Activated naive CD8-positive, alpha-beta T cell treated with anti-CD3 and anti-CD28 coated beads, Interleukin-2, amount 50 U/mL, for 24 hours (primary cell): Measurements from ENCODE around the gene SIGLEC5.

Source experiments
- ATAC-seq: fragments of 150-1000 bp; cut with Tn5 transposase; one replicate; pipeline ENCODE4 v1.10.0; 2021
- DNase-seq: peaks from one replicate; pipeline ENCODE4 v3.0.0; 2021
- H3K27ac Mint-ChIP-seq: one replicate; pipeline ENCODE4 v1.8.0; 2021; ENCODE audit warnings: mild to moderate bottlenecking, mixed read lengths
- H3K27me3 Mint-ChIP-seq: one replicate; pipeline ENCODE4 v1.8.0; 2021; ENCODE audit warnings: mixed read lengths
- H3K36me3 Mint-ChIP-seq: one replicate; pipeline ENCODE4 v1.8.0; 2021; ENCODE audit warnings: low read depth, mixed read lengths
- H3K4me1 Mint-ChIP-seq: one replicate; pipeline ENCODE4 v1.8.0; 2021; ENCODE audit warnings: mixed read lengths
- H3K4me3 Mint-ChIP-seq: one replicate; pipeline ENCODE4 v1.8.0; 2021; ENCODE audit warnings: mild to moderate bottlenecking, moderate library complexity, mixed read lengths
- H3K9me3 Mint-ChIP-seq: one replicate; pipeline ENCODE4 v1.8.0; 2021; ENCODE audit warnings: mixed read lengths

The SIGLEC5 gene

GRCh38 chr19:51607077-51607476 is 23.1 kb downstream of the SIGLEC5 start:
- Mint-ChIP-seq H3K27me3 (peaks cover 39% of the 10 kb centered on the region), H3K9me3 (peaks cover 5% of the 10 kb centered on the region), H3K36me3 (peaks cover 3% of the 10 kb centered on the region), H3K4me3 (no peak overlapping the region), H3K27ac (peak overlapping the region; percentile 76), H3K4me1 (peaks cover 32% of the 10 kb centered on the region)
- DNase-seq (peak; percentile 39), ATAC-seq (peak; percentile 84)

DNA sequence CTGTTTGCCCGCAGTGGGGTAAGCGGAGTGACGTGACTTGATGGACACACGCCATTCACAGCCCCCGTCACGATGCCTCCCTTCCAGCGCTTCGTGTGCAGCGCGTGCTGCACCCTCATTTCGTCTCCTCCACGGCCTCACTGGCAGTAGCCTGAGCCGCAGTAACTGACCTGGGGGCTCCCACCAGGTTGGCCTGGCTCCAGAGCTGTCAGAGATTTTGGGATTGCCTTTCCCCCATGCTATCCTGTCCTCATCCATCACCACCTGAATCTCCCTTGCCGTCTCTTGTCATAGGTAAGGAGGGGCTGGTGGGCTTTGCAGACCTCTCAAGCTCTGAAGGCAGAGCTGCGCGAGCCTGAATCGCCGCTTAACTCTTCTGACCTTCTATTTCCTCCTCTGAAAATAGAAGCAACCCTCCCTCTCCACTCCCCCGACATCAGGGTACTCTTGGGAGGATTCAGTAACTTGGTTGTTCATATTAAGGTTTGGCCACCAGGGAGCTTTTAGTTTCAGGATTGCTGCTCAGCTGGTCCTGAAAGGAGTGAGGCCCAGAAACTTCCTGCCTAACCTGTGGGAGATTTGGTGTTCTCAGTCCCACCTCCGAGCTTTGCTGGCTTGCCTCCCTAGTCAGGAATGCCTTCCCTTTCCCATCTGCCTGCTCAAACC is 27.9 kb downstream of the SIGLEC5 start:
- H3K36me3 Mint-ChIP-seq, result no peaks in the 10 kb centered on the region
- H3K27ac Mint-ChIP-seq, result no peak overlapping the region
- DNase-seq (no peak), ATAC-seq (no peak)
- peaks cover under 1% of the 10 kb centered on the region for H3K9me3 Mint-ChIP-seq
- H3K4me3 Mint-ChIP-seq, result no peak overlapping the region
- H3K27me3 Mint-ChIP-seq, result peaks cover 52% of the 10 kb centered on the region
- H3K4me1 Mint-ChIP-seq, result peaks cover 18% of the 10 kb centered on the region

GRCh38 chr19:51600940-51601580 is 29.1 kb downstream of the SIGLEC5 start:
- H3K4me3 Mint-ChIP-seq, result no peak overlapping the region

DNA sequence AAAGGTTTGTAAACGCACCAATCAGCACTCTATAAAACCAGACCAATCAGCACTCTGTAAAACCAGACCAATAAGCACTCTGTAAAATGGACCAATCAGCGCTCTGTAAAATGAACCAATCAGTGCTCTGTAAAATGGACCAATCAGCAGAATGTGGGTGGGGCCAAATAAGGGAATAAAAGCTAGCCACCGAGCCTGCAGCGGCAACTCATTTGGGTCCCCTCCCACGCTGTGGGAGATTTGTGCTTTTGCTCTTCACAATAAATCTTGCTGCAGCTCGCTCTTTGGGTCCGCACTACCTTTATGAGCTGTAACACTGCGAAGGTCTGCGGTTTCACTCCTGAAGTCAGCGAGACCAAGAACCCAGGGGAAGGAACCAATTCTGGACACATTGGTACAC is 31.1 kb downstream of the SIGLEC5 start:
- Mint-ChIP-seq H3K4me3 (no peak overlapping the region), H3K27ac (no peak overlapping the region), H3K36me3 (peaks cover 2% of the 10 kb centered on the region), H3K9me3 (peaks cover 6% of the 10 kb centered on the region), H3K27me3 (peaks cover 46% of the 10 kb centered on the region), H3K4me1 (peaks cover 18% of the 10 kb centered on the region)
- ATAC-seq (no peak), DNase-seq (no peak)

More at GRCh38 chr19:51600940-51601580, 29.1 kb downstream of the SIGLEC5 start:
- Mint-ChIP-seq H3K27me3 (peaks cover 48% of the 10 kb centered on the region), H3K36me3 (no peaks in the 10 kb centered on the region), H3K27ac (no peak overlapping the region), H3K4me1 (peaks cover 6% of the 10 kb centered on the region), H3K9me3 (no peaks in the 10 kb centered on the region)
- ATAC-seq (peak; percentile 50), DNase-seq (no peak)

GRCh38 chr19:51598159-51598915 is 31.9 kb downstream of the SIGLEC5 start:
- H3K4me3 Mint-ChIP-seq, result no peak overlapping the region
- DNase-seq (no peak), ATAC-seq (no peak)
- peaks cover 2% of the 10 kb centered on the region for H3K36me3 Mint-ChIP-seq
- peaks cover 6% of the 10 kb centered on the region for H3K9me3 Mint-ChIP-seq
- H3K4me1 Mint-ChIP-seq, result peaks cover 25% of the 10 kb centered on the region
- no peak overlapping the region for H3K27ac Mint-ChIP-seq
- H3K27me3 Mint-ChIP-seq, result peaks cover 45% of the 10 kb centered on the region

DNA sequence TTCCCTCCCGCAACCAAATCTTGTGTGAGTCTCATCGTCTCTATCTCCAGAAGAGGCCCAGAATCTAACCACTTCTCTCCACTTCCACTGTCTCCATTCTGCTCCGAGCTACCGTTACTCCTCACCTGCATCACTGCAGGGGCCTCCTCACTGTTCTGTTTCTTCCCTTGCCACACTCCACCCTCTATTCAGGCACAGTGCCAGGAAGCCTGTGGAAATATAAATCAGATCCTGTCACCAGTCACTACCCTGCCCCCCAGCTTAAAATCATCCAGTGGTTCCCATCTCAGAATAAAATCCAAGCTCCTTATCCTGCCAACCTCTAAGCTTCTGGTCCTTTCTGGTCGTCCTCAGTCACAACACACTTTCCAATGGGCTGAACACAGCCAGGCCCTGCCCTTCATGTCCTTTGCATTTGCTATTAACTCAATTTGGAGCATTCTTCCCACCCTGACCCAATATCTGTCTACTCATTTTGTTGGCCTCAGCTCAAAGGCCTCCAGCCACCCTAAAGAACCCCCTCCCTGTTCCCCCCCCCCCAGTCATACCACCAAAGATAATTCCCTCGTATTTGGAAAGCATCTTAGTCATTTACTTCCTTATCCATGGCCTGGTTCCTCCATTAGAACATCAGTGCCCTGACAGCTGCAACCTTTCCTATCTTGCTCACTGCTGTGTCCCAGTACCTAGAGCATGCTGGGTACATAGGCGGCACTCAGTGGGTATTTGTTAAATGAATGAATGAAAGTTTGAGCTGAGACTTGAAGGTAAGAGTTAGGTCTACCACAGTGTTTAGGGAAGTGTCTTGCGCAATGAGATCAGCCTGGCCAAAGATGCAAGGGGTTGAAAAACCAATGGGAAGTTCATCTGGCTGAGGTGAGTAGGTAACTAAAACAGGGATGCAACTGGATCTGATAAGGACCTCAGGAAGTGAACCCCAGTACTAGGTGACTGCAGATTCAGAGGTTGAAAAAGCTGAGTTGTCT is 34.7 kb downstream of the SIGLEC5 start:
- peaks cover 20% of the 10 kb centered on the region for H3K4me1 Mint-ChIP-seq
- DNase-seq (no peak), ATAC-seq (no peak)
- H3K9me3 Mint-ChIP-seq, result peaks cover 6% of the 10 kb centered on the region
- H3K27ac Mint-ChIP-seq, result peak overlapping the region; percentile 87
- H3K27me3 Mint-ChIP-seq, result peaks cover 22% of the 10 kb centered on the region
- H3K36me3 Mint-ChIP-seq, result peaks cover 2% of the 10 kb centered on the region
- H3K4me3 Mint-ChIP-seq, result peak overlapping the region; percentile 88

DNA sequence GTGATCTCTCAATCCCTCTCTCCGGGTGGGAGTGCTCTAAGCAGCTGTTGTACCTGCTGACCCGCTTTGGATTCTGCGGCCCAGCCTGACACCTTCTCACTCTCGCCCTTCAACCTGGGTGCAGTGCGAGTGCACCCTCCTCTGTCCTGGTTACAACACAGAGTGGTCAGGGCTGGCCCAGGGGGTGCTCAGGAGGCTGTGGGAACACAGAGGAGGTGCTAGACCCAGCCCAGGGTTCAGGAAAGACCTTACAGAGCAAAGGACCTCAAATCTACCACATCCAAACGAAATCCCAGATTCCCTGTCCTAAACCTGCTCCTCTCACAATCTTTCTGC is 35.5 kb downstream of the SIGLEC5 start:
- peaks cover 6% of the 10 kb centered on the region for H3K9me3 Mint-ChIP-seq
- DNase-seq (no peak), ATAC-seq (no peak)
- H3K27me3 Mint-ChIP-seq, result peaks cover 15% of the 10 kb centered on the region
- H3K4me1 Mint-ChIP-seq, result peaks cover 20% of the 10 kb centered on the region
- peak overlapping the region; percentile 87 for H3K27ac Mint-ChIP-seq
- H3K36me3 Mint-ChIP-seq, result peaks cover 4% of the 10 kb centered on the region
- peak overlapping the region; percentile 88 for H3K4me3 Mint-ChIP-seq

- Mint-ChIP-seq H3K27me3 (peaks cover 10% of the 10 kb centered on the region), H3K27ac (peak overlapping the region; percentile 87), H3K4me1 (peaks cover 20% of the 10 kb centered on the region), H3K36me3 (peaks cover 8% of the 10 kb centered on the region), H3K4me3 (peak overlapping the region; percentile 88), H3K9me3 (peaks cover 10% of the 10 kb centered on the region)
- ATAC-seq (peak; percentile 99), DNase-seq (peak; percentile 95)
Observed at GRCh38 chr19:51593969-51594773, 36.0 kb downstream of the SIGLEC5 start.

GRCh38 chr19:51593138-51593890 is 36.9 kb downstream of the SIGLEC5 start:
- Mint-ChIP-seq H3K4me3 (peak overlapping the region; percentile 88), H3K4me1 (peaks cover 20% of the 10 kb centered on the region), H3K27me3 (peaks cover 7% of the 10 kb centered on the region), H3K36me3 (peaks cover 12% of the 10 kb centered on the region), H3K27ac (no peak overlapping the region), H3K9me3 (peaks cover 14% of the 10 kb centered on the region)
- no peak for DNase-seq
- no peak for ATAC-seq

DNA sequence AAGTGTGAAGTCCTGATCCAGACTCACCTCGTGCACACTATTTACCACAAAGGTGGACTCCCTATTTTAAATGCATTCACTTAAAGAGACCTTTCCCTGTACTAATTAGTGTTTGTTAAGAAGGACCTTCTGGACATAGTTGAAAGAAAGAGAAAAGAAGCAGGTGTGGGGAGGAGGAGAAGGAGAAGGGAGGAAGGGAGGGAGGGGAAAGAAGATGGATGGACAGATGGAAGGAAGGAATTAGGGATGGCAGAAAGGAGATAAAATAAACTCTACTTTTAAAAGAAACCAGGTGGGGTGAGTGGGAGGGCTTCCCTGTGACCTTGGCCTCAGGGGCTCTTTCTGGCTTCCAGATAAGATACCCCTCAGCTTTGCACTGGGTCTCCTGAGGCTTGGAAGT is 37.7 kb downstream of the SIGLEC5 start:
- H3K36me3 Mint-ChIP-seq, result peaks cover 20% of the 10 kb centered on the region
- no peak overlapping the region for H3K27ac Mint-ChIP-seq
- DNase-seq (no peak), ATAC-seq (no peak)
- peaks cover 22% of the 10 kb centered on the region for H3K9me3 Mint-ChIP-seq
- peaks cover 20% of the 10 kb centered on the region for H3K4me1 Mint-ChIP-seq
- H3K4me3 Mint-ChIP-seq, result no peak overlapping the region
- peaks cover 2% of the 10 kb centered on the region for H3K27me3 Mint-ChIP-seq

- H3K9me3 Mint-ChIP-seq, result peaks cover 42% of the 10 kb centered on the region
- peaks cover 20% of the 10 kb centered on the region for H3K4me1 Mint-ChIP-seq
- H3K27me3 Mint-ChIP-seq, result no peaks in the 10 kb centered on the region
- no peak overlapping the region for H3K4me3 Mint-ChIP-seq
- DNase-seq (no peak), ATAC-seq (no peak)
- no peak overlapping the region for H3K27ac Mint-ChIP-seq
- peaks cover 41% of the 10 kb centered on the region for H3K36me3 Mint-ChIP-seq
Observed at GRCh38 chr19:51590441-51590840, 39.8 kb downstream of the SIGLEC5 start.

- Mint-ChIP-seq H3K9me3 (peaks cover 44% of the 10 kb centered on the region), H3K27me3 (no peaks in the 10 kb centered on the region), H3K4me1 (peaks cover 12% of the 10 kb centered on the region), H3K36me3 (peaks cover 50% of the 10 kb centered on the region), H3K27ac (no peak overlapping the region), H3K4me3 (no peak overlapping the region)
- no peak for DNase-seq
- no peak for ATAC-seq
Observed at GRCh38 chr19:51589511-51589910, 40.7 kb downstream of the SIGLEC5 start.
